Myocyte (in vitro differentiated cells): Measurements from ENCODE around the gene SCFD1. TPM values are rescaled to one million over a fixed set of nuclear protein-coding genes. Genes with fewer than 3 reads are reported as not detected.
"Not testable (repeated sequence)": the region's sequence is repeated elsewhere in the genome, so short reads cannot be mapped to it uniquely, and the experiment has no call there.

Source experiments
- DNase-seq: peaks from one replicate; pipeline ENCODE4 v3.0.0-alpha.2; 2012; ENCODE audit warnings: low read depth
- polyA plus RNA-seq: library from polyadenylated mRNA; unstranded; fragments of >200 nt; gene quantifications from one replicate; pipeline ENCODE4 v1.2.1, GENCODE V29; 2012; ENCODE audit warnings: missing spikeins
- total RNA-seq: library from RNA; depleted of rRNA; stranded (reverse); fragments of >200 nt; gene quantifications from 2 replicates; pipeline ENCODE4 v1.2.3, GENCODE V29; 2014

Gene SCFD1, protein sequence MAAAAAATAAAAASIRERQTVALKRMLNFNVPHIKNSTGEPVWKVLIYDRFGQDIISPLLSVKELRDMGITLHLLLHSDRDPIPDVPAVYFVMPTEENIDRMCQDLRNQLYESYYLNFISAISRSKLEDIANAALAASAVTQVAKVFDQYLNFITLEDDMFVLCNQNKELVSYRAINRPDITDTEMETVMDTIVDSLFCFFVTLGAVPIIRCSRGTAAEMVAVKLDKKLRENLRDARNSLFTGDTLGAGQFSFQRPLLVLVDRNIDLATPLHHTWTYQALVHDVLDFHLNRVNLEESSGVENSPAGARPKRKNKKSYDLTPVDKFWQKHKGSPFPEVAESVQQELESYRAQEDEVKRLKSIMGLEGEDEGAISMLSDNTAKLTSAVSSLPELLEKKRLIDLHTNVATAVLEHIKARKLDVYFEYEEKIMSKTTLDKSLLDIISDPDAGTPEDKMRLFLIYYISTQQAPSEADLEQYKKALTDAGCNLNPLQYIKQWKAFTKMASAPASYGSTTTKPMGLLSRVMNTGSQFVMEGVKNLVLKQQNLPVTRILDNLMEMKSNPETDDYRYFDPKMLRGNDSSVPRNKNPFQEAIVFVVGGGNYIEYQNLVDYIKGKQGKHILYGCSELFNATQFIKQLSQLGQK
- total RNA-seq, result 67.3 and 75.3 TPM in 2 replicates
- 36.9 TPM for polyA plus RNA-seq

DNA sequence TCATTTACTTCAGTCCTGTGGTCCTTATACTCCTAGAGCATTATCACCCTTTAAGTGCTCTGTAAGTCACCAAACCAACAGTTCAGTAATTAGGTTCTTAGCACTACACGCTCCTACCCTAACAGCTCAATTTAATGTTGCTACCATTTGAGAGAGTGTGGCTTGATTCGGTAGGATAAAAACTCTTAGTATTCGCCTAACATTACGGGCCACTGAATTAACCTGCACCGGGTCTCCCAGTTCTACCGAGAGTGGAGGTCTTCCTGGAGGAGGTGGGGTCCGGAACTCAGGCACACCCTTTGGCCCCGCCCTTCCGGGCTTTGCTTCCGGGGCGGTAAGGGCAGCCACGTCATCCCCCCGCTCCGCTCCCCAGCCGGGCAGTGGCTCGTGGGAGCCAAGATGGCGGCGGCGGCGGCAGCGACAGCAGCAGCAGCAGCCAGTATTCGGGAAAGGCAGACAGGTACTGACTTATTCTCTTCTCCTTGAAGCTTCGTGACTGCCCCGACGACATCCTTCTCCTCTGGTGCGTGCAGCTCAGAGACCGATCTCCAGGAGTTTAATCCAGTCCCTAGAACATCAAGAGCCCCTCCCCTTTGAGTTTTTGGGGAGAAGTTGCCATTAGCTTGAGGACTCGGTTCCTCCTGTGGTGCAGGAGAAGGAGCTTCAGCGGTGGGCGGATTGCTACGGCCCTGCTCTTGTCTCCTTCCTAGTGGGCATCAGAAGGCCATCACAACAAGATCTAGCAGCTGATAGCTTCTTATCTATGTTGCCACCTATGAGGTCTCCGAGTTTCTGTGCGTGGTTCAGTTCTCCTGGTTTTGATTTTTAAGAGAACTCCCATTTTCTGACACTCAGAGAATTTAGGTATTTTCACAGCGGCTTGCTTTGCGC, at the start of gene SCFD1:
Gene SCFD1, plus strand, starts transcription at position 380 of the 891 bp plus-strand sequence. Its CDS starts 20 bp downstream, at position 400.
- peak; percentile 94 for DNase-seq

DNA sequence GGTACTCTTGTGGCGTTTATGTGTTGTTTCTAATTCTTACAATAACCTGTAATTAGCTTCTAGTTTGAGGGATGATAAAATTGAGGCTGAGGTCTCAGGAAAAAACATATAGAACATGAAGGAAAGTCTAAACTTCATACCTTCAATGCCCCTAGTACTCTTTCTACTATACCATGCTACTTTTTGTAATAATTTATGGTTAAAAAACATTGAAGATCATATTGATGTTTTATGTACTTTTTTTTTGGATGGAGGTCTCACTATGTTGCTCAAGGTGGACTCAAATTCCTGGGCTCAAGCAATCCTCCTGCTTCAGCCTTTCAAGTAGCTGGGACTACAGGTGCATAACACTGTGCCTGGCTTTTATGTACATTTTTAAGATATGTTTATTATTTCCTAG, 49.3 kb upstream of the SCFD1 start:
- DNase-seq, result no peak

DNA sequence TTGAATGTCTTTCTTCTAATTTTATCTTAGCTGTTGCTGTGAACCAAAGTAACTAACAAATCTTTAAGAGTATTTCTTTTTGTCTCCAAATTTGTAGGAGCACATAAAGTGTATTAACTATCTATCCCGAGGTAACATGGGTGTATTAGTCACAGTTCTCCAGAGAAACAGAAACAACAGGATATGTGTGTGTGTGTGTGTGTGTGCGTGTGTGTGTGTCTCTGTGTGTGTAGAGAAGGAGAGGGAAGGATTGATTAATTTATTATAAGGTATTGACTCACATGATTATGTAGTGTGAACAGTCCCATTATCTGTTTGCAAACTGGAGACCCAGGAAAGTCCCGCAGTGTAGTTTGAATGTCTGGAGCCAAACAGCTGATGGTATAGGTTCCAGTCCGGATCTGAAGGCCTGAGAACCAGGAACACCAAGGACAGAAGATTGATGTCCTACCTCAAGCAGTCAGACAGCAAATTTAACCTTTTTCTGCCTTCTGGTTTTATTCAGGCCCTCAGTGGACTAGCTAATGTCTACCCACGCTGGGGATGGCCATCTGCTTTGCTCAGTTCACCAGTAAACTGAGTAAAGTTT, 48.8 kb upstream of the SCFD1 start:
- DNase-seq, result peak; percentile 50

DNA sequence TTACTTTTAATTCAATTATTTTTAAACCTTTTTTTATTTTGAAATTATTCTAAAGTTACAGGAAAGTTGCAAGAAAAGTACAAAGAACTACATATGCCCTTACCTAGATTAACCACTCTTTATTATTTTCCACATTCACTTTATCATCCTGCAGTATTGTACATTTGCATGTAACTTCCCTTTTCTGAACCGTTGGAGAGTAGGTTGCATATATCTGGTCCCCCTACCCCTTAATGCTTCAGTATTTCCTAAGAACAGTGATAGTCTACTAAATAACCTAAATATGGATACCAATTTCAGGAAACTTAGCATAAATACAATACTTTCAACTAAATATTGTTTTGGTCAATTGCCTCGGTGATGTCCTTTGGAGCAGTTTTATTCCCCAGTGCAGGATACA, 48.2 kb upstream of the SCFD1 start:
- no peak for DNase-seq

DNA sequence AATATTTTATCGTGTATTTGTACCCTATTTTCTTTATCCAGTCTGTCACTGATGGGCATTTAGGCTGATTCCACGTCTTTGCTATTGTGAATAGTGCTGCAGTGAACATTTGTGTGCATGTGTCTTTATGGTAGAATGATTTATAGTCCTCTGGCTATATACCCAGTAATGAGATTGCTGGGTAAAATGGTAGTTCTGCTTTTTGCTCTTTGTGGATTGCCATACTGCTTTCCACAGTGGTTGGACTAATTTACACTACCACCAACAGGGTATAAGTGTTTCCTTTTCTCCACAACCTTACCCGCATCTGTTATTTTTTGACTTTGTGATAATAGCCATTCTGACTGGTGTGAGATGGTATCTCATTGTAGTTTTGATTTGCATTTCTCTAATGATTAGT, 47.3 kb upstream of the SCFD1 start:
- not testable (repeated sequence) for DNase-seq

DNA sequence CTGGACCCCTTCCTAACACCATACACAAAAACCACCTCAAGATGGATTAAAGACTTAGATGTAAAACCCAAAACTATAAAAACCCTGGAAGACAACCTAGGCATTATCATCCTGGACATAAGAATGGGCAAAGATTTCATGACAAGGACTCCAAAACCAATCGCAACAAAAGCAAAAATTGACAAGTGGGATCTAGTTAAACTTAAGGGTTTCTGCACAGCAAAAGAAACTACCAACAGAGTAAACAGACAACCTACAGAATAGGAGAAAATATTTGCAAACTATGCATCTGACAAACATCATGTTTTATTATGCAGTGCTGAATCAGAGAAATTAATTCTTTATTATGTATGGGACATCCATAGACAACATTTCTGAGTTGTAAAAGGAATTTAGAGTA, 45.8 kb upstream of the SCFD1 start:
- DNase-seq, result not testable (repeated sequence)

DNA sequence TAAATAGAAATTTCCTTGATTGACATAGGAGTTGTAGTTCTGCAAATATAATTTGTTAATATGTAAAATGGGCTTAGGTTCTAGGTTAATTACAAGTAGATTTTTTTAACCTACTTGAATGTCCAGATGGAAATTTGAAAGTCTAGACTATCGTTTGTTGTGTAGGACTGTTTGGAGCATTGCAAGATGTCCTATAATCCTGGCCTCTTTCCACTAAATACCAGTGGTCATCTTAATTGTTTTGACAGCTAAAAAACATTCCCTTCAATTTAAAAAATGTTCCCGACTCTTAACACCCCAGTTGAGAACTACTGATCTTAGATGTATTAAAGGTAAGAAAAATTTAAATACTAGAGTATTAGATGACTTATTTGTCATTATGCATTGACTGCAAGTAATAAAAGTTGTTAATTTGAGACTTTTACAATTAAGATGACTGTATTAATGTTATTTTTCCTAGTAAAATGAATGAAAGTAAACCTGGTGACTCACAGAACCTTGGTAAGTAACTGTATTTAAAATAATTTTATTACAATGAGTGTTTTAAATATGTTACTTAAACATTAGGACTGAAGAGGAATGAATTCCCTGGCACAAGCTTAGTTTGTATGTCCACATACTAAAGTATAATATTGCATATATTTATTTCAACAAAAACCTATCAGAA, 41.4 kb upstream of the SCFD1 start:
- DNase-seq, result peak; percentile 6

DNA sequence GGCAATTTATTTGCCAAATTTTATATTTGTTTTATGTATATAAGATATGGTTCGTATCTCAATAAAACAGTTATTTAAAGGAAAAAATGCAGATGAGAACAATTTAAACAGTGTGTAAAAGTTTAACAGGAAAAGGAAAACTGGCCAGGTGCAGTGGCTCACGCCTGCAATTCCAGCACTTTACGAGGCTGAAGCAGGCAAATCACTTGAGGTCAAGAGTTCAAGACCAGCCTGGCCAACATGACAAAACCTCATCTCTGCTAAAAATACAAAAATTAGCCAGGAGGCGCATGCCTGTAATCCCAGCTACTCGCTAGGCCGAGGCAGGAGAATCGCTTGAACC, 40.9 kb upstream of the SCFD1 start:
- DNase-seq, result no peak

DNA sequence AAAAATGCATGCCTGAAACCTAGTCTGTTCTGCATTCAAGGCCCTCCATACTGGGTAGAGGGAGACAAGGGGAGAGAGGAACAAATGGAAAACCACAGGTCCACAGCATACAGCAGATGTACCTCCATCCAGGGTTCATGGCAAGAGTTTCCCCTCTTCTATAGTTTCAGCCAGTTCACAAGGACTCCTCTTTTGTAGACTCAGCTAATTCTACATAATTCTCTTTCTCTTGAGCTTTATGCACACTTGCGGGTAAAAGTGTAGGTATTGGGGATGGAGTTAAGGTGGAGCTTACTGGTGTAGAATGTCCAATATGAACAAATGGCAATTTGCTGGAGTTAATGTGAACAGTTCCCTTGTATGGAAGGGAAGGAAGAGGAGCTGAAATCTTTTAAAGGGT, 39.7 kb upstream of the SCFD1 start:
- DNase-seq, result no peak

DNA sequence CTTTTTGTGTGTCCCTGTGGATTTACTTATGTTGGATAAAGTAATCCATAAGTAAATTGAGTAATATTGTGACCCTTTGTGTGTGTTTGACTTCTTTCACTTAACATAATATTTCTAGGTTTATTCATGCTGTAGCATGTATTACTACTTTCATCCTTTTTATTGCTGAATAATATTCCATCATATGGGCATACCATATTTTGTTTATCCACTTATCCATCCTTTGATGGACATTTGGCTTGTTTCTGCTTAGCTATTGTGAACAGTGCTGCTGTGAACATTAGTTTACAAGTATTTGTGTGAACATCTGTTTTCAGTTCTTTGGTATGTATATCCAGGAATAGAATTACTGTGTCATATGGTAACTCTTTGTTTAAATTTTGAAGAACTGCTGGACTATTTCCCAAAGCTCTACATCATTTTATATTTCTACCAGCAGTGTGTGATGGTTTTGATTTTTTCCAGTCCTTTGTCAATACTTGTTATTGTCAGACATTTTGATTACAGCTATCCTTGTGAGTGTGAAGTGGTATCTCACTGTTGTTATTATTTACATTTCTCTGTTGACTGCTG, 38.0 kb upstream of the SCFD1 start:
- DNase-seq, result no peak

DNA sequence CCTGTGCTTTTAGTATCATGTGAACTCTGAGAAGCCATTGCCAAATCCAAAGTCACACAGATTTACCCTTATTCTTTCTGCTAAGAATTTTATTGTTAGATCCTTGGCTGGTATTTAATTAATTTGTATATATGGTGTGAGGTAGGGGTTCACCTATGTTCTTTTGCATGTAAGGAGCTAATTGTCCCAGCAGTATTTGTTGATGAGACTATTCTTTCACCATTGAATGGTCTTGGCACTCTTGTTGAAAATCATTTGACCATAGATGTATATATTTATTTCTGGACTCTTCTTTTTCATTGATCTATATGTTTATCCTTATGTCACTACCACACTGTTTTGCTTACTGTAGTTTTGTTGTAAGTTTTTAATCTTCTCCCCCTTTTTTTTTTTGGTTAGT, 36.9 kb upstream of the SCFD1 start:
- no peak for DNase-seq

DNA sequence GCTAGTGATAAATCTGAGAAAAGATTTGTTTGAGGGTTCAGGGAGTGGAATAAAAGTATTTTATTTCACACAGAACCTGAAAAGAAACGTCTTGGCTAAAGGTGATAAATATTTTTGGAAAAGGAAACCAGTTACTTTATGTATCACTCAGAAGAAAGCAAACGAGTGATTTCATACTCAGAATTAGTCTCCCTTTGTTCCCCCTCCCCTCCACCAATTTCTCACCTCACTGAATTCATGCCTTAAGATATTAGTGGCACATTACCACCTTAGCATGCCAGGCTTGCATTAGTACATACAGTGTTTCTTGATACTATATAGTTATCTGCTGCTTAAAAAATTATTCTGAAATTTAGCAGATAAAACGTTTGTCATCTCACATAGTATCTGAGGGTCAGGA, 35.0 kb upstream of the SCFD1 start:
- no peak for DNase-seq

DNA sequence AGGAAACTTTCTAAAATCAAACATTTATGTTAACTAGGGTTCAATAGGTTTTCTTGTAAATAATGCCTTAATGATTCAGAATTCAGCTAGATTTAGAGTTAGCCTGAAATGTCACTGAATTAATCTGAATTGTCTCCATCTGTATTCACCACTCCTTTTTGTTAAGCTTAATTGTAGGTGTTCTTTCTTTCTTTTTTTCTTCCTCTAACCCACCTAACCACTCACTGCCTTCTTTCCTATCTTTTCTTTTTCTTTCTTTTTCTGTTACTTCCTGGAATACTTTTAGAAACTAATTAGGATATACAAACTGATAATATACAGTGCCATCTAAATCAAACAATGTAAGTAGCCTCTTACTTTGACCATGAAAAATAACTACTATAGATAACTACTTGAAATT, 33.2 kb upstream of the SCFD1 start:
- no peak for DNase-seq

DNA sequence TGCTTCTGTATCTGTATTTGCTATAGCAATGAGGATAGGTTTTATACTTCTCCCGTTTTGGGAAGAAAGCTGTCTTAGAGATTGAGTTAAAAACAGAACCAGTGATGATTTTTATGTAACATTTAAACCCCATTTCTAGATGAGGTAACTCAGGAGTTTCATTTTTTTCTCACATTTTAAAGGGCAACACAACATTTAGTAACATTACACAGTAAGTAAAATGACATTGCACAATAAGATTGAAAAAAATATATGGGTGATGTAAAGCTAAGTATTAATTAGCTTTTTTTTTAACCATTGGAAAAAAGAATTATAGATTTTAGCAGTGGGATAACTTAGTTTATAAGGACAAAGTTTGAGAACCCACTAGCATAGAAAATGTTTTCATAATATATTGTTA, 25.2 kb upstream of the SCFD1 start:
- DNase-seq, result no peak

DNA sequence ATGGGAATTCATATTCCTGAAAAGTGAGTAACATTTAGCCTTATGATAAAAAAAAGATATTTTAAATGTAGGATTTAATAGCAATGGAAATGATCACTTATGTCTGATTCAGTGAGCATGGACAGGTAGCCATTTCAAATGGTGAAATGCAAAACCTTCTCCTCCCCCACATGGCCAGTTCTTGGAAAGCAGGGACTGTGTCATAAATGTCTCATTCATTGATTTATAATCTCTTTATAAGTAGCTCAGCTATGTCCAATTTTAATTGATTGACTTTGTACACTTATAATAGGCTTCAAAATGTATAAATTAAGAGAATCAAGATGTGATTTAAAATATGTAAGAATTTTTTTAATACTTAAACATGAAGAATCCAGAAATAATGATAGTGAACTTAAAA, 24.6 kb upstream of the SCFD1 start:
- no peak for DNase-seq

DNA sequence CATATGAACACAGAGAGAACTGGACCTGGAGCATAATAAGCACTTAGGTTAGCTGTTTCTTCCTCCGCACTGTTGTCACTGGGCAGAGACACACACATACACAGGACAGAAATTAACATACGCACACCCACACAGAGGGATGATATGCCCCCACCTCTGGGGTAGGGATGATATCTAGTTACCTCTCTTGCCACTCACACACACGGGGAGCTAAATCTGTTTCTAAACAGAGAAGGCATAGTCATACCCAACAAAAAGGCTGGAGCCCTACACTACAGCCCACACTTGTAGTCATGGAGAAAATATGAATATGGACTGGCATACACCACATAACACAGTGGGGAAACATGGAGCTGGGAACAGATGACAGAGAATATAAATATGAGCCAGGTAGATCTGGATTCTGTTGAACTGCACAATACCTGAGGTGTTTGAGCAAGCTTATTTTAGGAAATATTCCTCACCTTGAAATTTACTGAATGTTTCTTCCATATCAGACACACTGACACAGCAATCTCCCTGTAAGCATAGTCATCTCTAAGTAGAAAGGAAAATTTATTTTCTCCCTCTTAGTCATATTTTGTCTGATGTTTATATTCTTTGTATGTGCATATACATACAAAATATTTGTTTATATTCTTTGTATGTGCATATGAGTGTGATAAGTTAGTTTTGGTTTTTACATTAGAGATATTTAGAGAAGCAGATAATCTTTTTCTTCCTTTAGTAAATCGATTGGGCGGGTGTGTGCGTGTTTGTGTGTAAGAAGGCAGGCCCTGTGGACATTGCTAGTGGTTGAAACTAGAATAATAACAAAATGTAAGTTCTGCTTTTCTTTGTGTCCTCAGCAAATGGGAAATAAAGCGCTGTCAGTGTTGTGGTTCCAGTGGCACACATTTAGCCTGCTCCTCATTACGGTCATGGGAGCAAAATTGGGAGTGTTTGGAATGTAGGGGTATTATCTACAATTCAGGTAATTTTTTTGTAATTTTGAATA, 20.9 kb upstream of the SCFD1 start:
- DNase-seq, result peak; percentile 58

DNA sequence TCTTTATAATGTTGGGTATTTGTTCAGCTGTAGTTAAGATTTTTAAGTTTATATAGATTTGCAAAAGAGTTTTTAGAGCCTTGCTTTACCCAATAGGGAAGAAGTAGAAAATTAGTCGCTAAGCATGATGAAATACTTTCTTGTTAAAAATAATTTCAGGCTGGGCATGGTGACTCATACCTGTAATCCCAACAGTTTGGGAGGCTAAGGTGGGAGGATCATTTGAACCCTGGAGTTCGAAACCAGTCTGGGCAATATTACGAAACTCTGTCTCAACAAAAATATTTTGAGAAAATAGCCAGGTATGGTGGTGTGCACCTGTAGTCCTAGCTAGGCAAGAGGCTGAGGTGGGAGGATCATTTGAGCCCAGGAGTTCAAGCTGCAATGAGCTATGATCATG, 18.7 kb upstream of the SCFD1 start:
- no peak for DNase-seq

DNA sequence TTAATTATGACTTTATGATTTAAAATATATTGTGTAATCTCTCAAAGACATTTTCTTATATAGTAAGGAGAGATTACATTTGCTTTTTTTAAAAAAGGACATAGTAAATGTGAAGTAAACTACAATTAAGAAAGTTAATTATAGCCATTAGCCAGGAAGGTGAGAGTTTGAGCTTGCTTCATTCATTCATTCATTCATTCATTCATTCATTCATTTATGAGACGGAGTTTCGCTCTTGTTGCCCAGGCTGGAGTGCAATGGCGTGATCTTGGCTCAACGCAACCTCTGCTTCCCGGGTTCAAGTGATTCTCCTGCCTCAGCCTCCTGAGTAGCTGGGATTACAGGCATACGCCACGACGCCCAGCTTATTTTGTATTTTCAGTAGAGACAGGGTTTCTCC, 17.4 kb upstream of the SCFD1 start:
- not testable (repeated sequence) for DNase-seq

DNA sequence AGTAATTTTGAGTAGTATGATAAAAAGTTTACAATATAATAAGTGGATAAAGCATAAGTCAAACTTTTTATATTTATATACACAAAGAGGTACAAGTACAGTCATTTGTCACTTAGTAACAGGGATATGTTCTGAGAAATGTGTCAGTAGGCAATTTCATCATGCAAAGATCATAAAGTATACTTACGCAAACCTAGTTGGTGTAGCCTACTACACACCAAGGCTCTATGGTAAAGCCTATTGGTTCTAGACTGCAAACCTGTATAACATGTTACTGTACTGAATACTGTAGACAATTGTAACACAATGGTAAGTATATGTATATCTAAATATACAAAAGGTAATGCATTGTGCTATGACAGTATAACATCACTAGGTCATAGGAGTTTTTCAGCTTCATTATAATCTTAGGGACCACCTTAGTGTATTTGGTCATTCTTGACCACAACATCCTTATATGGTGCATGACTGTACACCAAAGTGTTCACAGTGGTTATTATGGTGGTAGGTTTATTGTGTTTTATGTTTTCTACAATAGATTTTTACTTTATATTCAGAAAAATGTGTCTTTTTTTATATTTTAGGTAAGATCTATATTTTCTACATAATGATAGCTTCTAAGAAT, 14.9 kb upstream of the SCFD1 start:
- peak; percentile 29 for DNase-seq
